GM18907 (cell line): ENCODE data around the gene AMIGO3.

Experiments
- ATAC-seq: cut with Tn5 transposase; IDR thresholded peaks from one replicate; pipeline ENCODE4 v1.9.1; 2021; ENCODE audit warnings: mild to moderate bottlenecking, moderate library complexity; ENCODE audit not compliant: unreplicated experiment

Gene AMIGO3

DNA sequence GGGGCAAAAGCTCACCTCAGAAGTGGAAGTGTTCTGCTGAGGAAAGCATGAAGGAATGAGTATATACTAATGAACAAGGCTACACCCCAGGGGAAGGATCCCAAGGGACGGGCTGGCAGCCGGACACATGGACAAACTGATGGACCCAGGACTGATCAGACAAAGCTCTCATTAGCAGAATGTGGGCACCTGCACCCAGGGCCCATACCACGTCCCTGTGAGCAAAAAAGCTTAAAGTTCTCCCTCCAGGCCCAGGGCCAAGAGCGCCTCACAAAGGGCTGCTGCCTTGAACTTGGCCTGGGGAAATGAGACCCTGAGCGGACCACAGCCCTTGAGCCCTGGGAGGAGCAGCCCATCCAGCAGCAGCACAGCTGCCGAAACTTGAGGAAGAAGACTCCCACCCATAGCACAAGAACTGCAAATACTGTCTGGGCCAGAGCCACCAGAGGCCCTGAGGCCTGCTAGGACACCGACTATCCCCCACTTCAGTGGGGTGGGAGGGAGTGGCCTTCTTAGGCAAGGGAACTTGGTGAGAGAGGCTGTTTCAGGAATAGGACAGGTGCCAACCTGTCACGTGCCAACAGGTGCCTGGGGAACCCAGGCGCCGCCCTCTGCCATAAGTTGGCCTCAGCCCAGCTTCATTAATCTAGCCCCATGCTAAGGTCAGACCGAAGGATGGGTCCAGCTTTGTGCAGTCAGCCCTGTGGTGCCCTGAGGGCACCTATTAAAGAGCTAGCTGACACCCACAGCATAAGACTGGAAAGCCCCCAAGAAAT lies 6.6 kb upstream of the AMIGO3 start:
- no peak for ATAC-seq

DNA sequence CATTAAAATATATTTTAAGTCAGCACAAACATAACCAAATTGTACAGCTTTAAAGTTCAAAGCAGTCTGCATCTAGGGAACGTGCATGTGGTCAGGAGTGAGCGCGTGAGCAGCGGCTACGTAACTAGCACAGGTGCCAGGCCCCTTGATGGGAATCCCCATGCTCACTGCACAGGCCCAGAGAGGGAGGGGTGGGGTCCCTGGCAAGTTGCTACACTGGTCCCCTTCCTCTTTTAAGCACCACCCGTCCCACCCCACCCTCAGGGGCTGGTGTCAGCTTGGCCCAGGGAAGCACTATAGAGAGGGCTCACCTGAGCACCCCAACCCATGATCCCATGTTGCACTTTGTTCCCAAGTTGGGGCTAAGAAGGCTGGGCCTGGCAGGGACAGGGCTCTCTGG lies 5.1 kb upstream of the AMIGO3 start:
- no peak for ATAC-seq

DNA sequence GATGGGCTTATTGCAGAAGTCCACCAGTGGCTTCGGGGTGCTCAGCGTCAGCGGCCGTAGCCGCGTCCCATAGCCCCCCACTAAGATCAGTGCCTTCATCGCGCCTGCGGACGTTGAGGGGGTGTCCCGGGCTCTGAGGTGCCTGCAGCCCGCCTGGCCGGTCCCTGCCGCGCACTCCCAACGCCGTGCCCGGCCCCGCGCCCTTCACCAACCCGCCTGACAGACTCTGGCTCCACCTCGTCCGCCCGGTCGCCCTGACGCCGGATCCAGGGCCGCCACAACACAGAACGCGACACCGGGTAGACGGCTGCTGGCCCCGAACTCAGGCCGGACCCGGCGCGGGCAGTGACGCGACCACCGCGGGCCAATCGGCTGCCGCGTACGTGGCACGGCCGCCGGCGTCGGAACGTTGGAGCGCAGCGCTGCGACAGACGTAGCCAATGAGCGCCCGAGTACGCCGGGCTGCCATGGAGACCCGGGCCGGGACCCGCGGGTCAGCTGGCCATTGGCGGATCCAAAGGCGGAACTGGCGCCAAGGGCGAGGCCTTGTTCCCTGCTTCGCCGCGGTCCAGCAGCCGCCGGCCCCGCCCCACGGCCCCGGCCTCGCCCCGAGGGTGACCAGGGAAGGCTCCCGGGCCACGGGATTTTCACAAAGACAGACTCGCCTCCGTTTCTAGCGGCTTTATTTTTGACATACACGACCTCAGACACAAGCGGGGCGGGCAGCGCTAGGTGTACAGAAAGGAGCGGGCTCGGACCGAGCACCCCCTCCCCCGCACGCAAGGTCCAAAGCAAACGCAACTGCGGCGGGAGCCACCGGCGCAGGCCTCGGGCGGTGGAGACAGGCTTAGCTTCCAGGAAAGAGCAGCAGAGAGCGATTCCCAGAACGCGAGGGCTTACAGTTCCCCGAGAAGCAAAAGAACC lies 4.4 kb upstream of the AMIGO3 start, which contains the start of gene GMPPB:
TSS of gene GMPPB (minus strand) at position 324 of the 924 bp plus-strand sequence. CDS start at position 99, 225 bp downstream.
- peak; percentile 72 for ATAC-seq

DNA sequence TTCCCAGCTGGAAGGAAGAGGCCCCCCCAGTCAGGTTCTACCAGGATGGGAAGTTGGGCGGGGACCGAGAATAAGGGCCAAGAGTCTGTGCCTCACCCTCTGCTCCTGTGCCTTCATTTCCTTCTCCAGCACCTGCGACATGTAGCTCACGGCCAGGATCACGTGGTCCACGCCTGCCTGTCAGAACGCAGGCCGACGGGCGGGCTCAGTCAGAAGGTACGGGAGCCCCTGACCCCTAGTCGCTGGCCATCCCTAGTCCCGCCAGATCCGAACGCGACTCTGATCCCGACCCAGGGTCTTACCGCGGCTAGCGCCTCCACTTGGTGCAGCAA lies 3.8 kb upstream of the AMIGO3 start:
- no peak for ATAC-seq

GRCh38 chr3:49722896-49723295 lies 3.4 kb upstream of the AMIGO3 start:
- ATAC-seq, result no peak

GRCh38 chr3:49721896-49722781 lies 2.7 kb upstream of the AMIGO3 start:
- ATAC-seq, result no peak

GRCh38 chr3:49721596-49721895 lies 2.1 kb upstream of the AMIGO3 start:
- no peak for ATAC-seq

DNA sequence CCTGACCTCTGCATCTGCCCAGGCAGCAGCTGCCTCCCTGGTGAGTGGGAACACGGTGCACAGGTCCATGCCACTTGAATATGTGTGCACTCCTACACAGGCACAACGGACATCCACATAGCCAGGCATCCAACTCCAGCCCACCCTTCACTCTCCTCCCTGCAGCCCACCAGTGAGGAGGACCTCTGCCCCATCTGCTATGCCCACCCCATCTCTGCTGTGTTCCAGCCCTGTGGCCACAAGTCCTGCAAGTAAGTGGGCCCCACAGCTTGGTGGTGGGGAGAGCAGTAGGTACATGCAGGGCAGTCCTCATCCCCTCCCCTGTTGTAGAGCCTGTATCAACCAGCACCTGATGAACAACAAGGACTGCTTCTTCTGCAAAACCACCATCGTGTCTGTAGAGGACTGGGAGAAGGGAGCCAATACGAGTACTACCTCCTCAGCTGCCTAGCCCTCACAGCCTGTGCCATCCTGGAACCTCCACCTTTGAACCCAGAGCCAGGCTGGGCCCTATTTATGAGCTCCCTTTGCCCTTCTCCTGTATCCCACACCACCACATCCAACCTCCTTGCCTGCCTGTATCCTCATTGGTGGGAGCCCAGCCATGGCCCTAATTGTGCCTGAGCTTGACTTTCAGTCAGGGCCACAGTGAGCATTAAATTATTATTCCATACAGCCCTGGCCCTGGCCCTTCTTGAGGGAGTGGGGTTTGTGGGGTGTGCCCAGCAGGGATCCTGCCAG lies 1.5 kb upstream of the AMIGO3 start:
- ATAC-seq, result no peak

GRCh38 chr3:49718858-49719213 lies 648 bp downstream of the AMIGO3 start:
- ATAC-seq, result no peak

DNA sequence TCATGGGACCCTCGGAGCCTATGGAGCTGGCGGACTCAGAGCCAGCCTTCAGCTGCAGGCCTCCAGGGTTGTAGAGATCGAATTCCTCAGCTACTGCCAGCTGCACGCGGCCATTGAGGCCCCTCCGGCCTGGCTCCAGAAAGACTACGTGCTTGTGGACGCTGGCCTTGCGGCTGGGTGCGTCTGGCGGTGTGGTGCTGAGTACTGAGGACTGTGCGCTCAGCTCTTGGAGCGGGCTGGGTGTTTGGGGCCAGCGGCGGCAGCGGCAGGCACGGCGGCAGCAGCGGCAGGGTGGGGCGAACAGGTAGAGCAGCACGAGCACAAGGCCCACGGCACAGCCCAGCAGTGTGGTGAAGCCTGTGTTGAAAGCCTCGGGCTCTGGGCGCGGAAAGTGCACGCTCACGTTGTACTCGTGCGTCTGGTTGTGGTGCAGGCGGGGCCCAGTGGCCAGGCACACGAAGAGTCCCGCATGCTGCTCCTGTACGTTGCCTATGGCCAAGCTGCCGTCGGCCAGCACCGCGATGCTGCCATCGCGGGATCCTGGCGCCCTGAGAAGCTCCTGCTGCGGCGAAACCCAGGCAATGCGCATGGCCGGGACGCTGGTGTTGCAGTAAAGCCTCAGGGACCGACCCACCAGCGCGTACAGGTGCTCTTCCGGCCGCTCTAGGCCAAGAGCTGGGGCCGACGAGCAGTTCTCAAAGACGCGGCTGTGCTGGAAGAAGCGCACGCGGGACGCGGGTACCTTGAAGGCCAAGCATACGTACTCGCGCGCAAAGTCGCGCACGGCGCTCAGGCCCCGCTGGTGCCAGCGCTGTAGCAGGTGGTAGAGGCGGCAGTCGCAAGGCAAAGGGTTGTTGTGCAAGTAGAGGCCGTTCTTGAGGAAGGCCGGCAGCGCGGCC lies 1.3 kb downstream of the AMIGO3 start:
- no peak for ATAC-seq

DNA sequence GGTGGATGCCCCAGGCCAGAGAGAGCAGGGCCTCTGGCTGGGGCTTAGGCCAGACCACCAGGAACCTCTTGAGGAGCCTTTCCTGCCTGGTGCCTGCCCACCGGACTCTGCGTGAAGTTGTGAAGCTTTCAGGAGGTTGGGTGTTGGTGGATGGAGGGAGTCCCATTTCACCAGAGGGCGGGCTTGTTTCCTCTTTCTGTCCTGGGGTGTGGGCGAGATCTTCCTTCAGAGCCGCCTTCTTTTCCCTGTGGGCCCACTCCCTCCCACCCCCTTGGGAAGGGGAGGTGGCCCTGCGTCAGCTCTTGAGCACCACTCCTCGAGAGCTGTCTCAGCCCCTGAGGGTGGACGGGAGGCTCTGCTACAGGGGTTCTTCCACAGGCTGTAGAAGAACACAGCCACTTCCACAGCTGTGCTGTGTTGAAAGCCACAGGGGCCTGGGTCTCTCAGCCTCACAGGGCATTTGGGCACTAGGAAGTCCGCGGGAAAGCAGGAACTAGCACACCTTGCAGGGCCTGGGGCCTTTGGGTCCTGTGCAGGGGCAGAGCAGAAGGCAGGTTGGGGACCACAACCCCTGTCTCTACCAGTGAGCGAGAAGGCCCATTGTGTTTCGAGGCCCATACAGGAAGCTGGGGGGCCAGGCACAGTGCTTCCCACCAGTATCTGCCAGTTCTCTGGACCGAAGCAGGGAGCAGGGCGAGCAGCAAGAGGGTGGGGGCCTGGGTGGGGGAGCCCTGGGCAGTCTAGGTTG lies 2.1 kb downstream of the AMIGO3 start:
- no peak for ATAC-seq

DNA sequence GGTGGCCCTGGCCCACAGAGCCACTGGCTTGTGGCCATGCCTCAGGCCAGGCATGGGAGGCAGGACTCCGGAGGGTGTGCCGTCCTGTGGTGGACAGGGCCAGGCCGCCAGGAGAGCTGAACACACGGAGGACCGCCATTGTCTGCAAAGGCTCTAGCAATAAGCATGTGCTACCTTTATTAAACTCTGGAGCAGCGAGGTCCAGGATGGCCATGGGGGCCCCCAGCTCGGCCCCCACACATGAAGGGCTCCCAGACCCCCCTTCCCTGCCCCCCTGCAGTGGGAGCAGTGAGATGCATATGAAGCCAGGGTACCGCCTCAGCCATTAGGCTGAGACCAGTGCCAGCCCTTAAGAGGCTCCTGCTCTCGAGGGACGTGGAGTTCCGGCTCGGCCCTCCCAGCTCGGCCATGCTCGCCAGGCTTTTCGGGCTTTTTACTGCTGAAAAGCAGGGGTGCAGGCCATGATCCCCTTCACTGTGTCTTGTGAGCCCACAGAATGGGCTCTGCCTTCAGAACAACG lies 2.7 kb downstream of the AMIGO3 start:
- ATAC-seq, result no peak

- no peak for ATAC-seq
Observed at GRCh38 chr3:49716169-49716568, 3.3 kb downstream of the AMIGO3 start.

DNA sequence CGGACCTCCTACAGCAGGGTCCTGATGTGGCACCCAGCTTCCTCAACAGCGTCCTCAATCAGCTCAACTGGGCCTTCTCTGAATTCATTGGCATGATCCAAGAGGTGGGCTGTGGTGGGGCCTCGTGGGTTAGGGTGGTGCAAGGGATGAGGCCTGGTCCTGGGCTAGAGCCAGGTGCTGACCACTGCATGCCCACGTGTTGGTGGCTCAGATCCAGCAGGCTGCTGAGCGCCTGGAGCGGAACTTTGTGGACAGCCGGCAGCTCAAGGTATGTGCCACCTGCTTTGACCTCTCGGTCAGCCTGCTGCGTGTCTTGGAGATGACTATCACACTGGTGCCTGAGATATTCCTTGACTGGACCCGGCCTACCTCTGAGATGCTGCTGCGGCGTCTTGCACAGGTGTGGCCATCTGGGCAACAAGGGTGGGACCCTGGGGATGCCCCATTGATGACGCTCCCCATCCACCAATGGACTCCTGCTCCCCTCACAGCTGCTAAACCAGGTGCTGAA lies 3.8 kb downstream of the AMIGO3 start:
- ATAC-seq, result no peak

GRCh38 chr3:49714728-49715550 lies 4.5 kb downstream of the AMIGO3 start:
- no peak for ATAC-seq

DNA sequence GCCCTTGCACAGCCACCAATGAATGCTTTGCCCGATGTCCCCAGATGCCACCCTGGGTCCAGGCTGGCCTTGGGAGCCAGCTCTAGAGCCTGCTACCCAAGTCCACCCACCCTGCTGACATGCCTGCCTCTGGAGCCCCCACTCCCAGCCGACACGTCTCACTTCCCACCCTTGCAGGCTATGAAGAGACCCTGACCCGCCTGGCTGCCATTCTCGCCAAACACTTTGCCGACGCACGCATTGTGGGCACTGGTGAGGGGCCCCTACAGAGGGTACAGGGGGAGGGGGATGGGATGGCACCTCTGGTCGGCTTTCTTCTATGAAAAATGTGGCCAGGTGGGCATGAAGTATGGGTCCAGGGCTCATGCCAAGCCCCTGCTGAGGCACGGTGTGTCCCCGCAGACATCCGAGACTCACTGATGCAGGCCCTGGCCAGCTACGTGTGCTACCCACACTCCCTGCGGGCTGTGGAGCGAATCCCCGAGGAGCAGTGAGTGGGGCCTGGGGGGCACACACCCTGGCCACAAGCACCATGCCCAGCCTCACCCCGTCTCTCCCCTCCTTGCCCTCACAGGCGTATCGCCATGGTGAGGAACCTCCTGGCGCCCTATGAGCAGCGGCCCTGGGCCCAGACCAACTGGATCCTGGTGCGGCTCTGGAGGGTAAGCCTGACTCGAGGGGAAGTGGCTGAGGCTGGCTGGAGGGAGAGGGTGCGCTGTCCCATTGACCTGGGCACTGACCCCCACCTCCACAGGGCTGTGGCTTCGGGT lies 6.0 kb downstream of the AMIGO3 start:
- no peak for ATAC-seq
